ENCODE results near the gene SSTR4. TPM values are rescaled to one million over a fixed set of nuclear protein-coding genes. Genes with fewer than 3 reads are reported as not detected.
A peak's percentile ranks its signal among the peaks of the same experiment; 100 is the strongest.

SSTR4 gene
- total RNA-seq, 1 donor from 2014 or later = not detected

DNA sequence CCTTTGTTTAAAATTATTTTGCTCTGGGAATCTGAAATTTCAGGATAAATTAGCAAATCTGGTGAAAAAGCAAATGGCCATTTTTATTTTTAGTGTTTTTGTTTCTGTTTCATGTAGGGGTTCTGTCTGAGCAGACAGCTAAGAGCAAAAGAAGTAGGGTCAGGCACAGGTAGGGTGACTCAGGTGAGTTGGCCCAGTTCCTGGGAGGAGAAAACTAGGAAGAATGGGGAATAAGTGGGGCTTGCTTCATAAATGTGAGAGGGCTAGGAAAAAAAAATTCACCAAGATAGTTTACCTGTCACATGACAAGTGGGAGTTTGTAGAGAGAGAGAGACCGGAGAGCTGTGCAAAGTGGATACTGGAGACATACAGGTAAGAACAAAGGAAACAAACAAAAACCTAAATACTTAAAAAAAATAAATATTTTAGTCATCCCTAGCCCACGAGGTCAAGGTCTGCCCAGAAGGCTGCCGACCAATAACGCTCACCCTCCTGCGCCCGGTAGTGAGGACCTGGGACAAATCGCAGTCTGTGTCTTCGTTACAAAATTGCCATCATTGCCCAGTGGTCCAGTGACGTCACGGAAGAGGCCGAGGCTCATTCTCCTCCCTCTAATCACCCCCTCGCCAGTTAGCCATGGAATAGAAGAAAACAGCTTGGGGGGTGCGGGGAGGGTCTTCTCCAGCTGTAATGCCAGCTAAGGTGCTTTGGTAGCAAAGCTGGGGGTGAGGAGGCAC, 12.1 kb downstream of the SSTR4 start:
- TF ChIP-seq, protein P1, sequence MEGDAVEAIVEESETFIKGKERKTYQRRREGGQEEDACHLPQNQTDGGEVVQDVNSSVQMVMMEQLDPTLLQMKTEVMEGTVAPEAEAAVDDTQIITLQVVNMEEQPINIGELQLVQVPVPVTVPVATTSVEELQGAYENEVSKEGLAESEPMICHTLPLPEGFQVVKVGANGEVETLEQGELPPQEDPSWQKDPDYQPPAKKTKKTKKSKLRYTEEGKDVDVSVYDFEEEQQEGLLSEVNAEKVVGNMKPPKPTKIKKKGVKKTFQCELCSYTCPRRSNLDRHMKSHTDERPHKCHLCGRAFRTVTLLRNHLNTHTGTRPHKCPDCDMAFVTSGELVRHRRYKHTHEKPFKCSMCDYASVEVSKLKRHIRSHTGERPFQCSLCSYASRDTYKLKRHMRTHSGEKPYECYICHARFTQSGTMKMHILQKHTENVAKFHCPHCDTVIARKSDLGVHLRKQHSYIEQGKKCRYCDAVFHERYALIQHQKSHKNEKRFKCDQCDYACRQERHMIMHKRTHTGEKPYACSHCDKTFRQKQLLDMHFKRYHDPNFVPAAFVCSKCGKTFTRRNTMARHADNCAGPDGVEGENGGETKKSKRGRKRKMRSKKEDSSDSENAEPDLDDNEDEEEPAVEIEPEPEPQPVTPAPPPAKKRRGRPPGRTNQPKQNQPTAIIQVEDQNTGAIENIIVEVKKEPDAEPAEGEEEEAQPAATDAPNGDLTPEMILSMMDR (IDR thresholded peaks at IDR 0.05; ENCODE audit: insufficient read depth, low read length, severe bottlenecking) = no peak
- peak; percentile 66 for DNase-seq (ENCODE audit: low read depth)
- H3K27me3 ChIP-seq (ENCODE audit: control insufficient read depth, insufficient read depth, low read length) = no peaks in the 10 kb centered on the region
- peaks cover 9% of the 10 kb centered on the region for H3K36me3 ChIP-seq (ENCODE audit: control insufficient read depth, insufficient read depth, low read length)
- FAIRE-seq = no peak
- H3K4me3 ChIP-seq (ENCODE audit: low read depth, low read length) = peak overlapping the region; percentile 63

DNA sequence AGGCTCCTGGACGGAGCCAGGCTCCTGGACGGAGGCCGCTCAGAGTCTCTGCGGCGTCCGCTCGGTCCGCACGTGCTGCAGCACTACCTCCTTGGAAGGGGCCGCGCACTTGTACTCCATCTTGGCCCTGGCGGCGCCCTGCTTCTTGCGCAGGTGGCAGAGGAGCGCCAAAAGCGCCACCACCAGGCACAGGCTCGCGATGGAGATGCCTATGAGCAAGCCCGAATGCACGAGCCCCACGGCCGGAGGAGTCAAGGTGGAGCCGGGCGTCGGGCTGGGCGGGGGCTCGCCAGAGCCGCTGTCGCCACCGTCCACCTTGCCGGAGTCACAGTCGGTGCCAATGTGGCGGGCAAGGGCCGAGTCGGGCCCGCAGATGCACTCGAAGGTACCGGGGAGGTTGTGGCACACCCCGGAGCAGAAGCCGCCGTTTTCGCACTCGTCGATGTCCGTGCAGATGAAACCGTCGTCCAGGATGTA, 12.7 kb downstream of the SSTR4 start:
- FAIRE-seq = no peak

DNA sequence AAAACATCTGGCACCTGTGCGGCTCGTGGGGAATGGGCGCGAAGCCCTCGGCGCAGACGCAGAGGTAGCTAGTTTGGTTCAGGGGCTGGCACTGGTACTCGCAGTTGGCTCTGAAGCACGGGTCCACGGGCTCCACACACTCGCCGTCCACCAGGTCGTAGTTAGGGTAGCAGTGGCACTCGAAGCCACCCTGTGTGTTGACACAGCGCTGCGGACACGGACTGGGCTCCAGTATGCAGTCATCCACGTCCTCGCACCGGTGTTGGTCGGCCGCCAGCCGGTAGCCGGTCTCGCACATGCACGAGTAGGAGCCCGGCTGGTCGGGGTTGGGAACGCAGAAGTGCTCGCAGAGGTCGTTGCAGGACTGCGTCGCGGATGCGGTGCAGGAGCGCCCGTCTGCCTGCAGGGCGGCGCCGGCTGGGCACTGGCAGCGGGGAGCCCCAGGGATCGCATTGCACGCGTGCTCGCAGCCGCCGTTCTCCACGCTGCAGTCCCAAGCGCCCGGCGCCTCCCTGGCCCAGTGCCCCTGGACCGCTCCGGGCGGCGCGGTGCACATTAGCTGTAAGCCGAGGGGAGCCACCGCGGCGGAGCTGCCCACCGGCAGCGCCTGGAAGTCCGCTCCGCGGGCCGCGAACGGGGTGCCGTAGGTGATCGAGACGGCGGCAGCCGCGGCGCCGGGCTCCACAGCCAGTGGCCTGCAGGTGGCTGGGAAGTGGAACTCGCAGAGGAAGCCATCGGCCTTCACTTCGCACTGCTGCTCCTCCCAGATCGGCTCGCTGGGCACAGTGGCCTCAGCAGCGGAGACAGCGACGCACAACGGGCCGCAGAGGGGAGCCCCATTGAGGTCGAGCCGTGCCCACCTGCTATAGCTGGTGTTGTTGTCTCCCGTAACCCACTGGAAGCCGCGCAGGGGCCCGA, 13.4 kb downstream of the SSTR4 start:
- peak overlapping the region; percentile 63 for H3K4me3 ChIP-seq (ENCODE audit: low read depth, low read length)
- TF ChIP-seq, protein P1 (IDR thresholded peaks at IDR 0.05; ENCODE audit: insufficient read depth, low read length, severe bottlenecking) = peak; percentile 81
- H3K36me3 ChIP-seq (ENCODE audit: control insufficient read depth, insufficient read depth, low read length) = peaks cover 9% of the 10 kb centered on the region
- H3K27me3 ChIP-seq (ENCODE audit: control insufficient read depth, insufficient read depth, low read length) = no peaks in the 10 kb centered on the region
- FAIRE-seq = peak; percentile 7
- peak; percentile 33 for DNase-seq (ENCODE audit: low read depth)

More for the DNA sequence above, 12.7 kb downstream of the SSTR4 start:
- TF ChIP-seq, protein P1 (IDR thresholded peaks at IDR 0.05; ENCODE audit: insufficient read depth, low read length, severe bottlenecking) = peak; percentile 27
- no peak for DNase-seq (ENCODE audit: low read depth)
- Histone ChIP-seq H3K27me3 (ENCODE audit: control insufficient read depth, insufficient read depth, low read length) (no peaks in the 10 kb centered on the region), H3K36me3 (ENCODE audit: control insufficient read depth, insufficient read depth, low read length) (peaks cover 9% of the 10 kb centered on the region), H3K4me3 (ENCODE audit: low read depth, low read length) (peak overlapping the region; percentile 63)

DNA sequence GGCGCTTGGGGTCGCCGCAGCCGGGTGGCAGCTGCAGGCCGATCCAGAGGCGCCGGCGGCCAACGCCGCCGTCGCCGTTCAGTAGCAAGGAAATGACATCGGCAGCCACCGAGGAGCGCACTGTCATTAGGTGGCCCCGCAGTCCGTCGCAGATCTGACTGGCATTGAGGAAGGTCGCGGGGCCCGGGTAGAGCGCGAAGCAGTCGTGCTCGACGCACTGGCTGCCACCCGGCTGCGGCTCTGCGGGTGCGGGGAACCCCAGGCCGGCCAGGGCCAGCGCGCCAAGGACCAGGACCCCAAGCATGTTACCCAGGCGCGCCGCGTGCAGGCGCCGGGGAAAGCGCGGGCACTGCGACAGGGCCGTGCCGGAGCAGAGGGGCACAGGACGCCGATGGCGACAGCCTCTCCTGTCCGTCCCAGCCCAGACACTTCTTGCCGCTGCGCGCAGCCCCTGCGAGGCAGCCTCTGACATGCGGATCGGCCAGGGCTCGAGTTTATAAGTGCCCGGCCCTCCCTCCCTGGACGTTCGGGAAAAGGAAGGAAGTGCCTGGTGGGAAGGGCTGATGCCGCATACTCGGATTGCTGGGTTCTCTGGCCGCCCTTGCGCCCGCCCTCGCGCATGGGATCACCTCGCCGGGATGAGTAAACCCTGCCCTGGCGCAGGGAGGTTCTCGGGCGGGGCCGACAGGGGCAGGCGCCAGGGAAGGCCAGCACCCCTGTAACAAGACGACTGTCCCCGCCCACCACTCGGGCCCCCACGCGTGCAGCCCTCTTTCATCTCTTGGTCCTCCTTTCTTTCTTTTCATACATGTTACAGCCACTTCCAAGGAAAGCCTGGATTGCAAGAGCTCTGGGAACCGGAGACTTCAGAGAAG, 14.3 kb downstream of the SSTR4 start, which contains the start of gene THBD:
Gene THBD, minus strand, starts transcription at position 472 of the 875 bp plus-strand sequence. Its CDS starts 168 bp downstream, at position 304.
- Histone ChIP-seq H3K27me3 (ENCODE audit: control insufficient read depth, insufficient read depth, low read length) (no peaks in the 10 kb centered on the region), H3K36me3 (ENCODE audit: control insufficient read depth, insufficient read depth, low read length) (peaks cover 9% of the 10 kb centered on the region), H3K4me3 (ENCODE audit: low read depth, low read length) (peak within 1 kb of the TSS; percentile 63)
- peak; percentile 82 for DNase-seq (ENCODE audit: low read depth)
- no peak for FAIRE-seq
- TF ChIP-seq, protein P1 (IDR thresholded peaks at IDR 0.05; ENCODE audit: insufficient read depth, low read length, severe bottlenecking) = no peak
